Inflammatory macrophage treated with lipopolysaccharide for 1 hour (primary cell): Measurements from ENCODE around the gene MFSD12.

Experiments
- DNase-seq, 2 donors: peaks; one replicate each; pipeline ENCODE4 v3.0.0-alpha.2; 2020 to 2022

Gene MFSD12

DNA sequence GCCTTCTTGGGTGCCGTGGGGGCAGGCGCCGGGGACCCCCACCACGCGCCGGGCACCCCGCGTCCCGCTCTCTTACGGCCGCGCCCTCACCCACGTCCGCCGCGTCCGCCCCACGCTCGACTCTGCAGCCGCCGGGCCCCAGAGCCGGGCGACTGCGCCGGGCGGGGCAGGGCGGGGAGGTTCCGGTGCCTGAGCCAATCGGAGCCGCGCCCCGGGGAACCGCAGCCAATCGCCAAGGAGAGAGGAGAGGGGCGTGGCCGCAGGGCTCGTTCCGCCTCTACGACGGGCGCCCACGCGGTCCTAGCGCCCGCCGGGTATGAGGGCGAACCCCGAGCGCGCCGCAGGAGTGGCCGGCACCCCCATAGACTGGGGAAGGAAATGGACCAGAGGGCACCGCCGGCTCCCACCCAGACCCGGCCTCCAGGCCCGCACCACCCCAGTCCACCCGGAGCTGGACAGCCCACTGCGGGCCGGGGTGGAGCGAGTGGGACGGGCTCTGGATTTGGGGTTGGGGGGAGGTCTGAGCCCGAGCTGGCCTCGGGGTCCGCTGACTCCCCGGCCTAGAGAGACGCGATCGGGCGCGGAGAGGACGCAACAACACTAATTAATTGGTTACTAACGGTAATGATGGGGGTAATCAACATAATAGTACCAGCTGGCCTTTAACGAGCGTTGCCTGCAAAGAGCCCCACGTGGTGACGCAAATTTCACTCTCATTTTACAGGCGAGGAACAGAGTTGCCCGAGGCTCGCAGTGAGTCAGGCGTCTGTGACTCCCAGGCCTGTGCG is at the start of gene MFSD12:
Gene MFSD12, minus strand, starts transcription at position 126 of the 788 bp plus-strand sequence. CDS start 183 bp downstream, outside the sequence.
- peak; percentile 96 to 97 for DNase-seq

DNA sequence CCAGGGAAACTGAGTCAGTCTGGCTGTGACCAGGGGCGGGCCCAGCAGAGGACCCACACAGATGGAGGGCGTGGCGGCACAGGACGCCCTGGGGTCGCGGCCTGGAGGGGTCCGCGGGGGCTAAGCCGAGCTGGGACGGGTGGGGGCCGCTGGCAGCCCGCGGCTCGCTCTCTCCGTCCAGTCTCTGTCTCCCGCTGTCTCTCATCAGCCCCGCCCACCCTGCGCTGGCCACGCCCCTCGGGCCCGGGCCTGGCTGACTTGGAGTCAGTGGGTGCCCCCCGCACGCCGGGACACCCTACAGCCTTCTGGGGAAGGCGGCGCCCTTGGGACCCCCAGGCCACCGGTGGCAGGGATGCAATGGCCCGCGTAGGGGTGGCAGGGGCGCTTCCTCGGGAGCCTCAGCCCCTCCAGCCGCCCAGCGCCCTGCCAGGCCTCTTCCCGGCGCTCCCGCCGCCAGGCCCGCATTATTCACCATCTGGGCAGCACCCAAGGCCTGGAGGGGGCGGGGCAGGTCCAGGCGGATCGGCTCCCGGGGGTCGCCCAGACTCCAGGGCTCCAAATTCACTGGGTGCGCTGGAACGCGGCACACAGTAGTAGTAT is 49.4 kb upstream of the MFSD12 start, which contains the start of gene TBXA2R:
Gene TBXA2R, minus strand, starts transcription at position 186 of the 600 bp plus-strand sequence. CDS start 6,241 bp downstream, outside the sequence.
- DNase-seq = peak; percentile 41 to 59

GRCh38 chr19:3606174-3606689 is 48.8 kb upstream of the MFSD12 start:
- no peak for DNase-seq

DNA sequence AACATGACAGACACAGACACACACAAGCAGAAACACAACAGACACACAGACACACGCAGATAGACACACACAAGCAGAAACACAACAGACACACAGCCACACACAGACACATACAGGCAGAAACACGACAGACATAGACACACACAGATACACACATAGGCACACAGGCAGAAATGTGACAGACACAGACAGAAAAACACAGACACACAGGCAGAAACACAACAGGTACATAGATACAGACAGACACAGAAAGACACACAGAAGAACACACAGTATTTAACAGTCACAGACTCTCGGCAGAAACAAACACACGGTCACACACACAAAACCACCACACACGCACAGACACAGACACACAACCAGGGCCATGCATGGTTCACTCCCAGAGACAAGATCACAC is 48.4 kb upstream of the MFSD12 start:
- no peak for DNase-seq

DNA sequence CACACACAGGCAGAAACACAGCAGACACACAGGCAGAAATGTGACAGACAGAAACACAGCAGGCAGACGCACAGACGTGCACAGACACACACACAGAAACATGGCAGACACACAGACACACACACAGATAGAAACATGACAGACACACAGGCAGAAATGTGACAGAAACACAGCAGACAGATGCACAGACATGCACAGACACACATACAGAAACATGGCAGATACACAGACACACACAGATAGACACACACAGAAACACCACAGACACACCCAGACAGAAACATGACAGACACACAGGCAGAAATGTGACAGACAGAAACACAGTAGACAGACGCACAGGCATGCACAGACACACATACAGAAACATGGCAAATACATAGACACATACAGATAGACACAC is 48.0 kb upstream of the MFSD12 start:
- no peak for DNase-seq

GRCh38 chr19:3604987-3605343 is 47.6 kb upstream of the MFSD12 start:
- peak; percentile 21 to 29 for DNase-seq

- DNase-seq = no peak
Observed at GRCh38 chr19:3604227-3604986, 47.0 kb upstream of the MFSD12 start.

- DNase-seq = no peak
Observed at GRCh38 chr19:3603121-3603811, 45.9 kb upstream of the MFSD12 start.

GRCh38 chr19:3601021-3601420 is 43.6 kb upstream of the MFSD12 start:
- no peak for DNase-seq

DNA sequence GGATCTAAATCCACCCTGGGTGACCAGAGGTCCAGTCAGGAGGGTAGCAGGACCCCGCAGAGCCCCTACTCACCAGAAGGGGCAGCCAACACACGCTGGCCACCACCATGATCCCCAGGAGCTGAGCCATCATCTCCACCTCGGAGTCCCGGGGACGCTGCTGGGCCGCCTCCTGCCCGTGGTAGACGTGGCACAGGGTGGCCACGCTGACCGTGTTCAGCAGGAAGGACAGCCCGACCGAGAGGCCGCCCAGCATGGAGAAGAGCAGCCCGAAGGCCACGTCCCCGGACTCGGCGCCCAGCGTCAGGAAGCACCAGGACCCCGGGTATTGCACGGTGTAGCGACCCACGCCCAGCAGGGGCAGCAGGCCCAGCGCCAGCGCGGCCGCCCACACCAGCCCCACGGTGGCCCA is 42.4 kb upstream of the MFSD12 start:
- no peak for DNase-seq

DNA sequence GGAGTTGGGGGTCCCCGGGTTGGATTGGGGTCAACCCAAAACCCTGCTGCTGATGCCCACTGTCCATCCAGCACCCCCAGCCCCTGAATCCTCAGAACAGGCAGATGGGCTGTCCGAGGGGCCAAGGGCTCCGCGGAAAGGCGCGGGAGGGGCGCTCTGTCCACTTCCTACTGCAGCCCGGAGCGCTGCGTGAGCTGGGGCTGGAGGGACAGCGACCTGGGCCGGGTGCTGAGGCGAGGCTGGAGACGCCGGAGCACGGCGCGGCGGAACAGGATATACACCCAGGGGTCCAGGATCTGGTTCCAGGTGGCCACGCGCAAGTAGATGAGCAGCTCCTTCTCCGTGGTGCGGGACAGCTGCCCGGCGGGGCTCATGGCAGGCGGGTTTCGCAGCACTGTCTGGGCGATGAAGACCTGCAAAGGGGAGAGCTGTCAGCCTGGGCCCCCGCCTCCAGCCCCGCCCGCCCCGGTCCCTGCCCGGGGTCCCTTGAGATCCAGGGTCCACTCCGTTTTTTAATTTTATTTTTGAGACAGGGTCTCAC is 38.2 kb upstream of the MFSD12 start:
- DNase-seq = no peak

DNA sequence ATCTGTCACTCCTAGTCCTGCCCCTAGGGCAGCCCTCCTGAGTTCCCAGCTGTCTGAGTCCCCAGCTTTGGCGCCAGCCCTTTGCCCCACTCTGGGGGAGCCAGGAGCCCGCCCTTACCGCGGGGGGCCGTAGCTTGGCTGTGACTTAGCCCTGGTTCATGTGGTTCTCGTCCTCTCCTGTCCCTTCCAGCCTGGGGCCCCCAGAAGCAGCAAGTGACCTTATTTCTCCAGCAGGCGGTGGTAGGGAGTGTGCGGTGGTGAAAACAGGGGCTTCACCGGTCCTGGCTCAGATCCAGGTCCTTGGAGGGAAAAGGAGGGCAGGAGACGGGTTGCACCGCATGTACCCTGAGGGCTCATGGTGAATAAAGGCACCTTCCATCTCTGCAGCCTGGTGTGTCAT is 35.8 kb upstream of the MFSD12 start:
- DNase-seq = no peak

DNA sequence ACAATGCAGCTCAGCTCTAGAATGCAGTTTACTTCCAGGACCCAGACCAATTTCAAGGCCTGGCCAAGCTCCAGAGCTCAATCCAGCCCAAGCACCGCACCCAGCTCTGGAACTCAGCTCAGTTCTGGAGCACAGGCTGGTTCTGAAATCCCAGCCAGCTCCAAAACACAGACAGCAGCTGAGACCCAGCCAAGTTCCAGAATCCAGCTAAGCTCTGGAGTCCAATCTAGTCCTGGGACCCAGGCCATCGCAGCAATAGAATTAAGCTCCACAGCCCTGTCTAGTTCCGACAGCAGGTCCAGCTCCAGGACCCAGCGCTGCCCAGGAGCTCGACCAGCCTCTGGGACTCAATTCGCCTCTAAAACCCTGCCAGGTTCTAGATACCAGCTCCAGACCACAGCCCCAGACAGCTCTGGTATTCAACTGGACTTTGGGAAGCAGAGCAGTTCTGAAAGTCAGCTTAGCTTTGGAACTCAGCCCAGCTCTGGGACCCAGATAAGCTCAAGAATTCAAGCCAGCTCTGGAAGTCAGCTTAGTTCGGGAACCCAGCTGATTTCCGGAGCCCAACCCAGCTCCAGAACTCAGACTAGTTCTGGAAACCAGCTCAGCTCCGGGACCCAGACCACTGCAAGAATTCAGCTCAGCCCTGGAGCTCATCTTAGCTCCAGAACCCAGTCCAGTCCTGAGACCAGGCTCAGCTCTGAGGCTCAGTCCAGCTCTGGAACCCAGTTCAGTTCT is 34.7 kb upstream of the MFSD12 start:
- DNase-seq = no peak

DNA sequence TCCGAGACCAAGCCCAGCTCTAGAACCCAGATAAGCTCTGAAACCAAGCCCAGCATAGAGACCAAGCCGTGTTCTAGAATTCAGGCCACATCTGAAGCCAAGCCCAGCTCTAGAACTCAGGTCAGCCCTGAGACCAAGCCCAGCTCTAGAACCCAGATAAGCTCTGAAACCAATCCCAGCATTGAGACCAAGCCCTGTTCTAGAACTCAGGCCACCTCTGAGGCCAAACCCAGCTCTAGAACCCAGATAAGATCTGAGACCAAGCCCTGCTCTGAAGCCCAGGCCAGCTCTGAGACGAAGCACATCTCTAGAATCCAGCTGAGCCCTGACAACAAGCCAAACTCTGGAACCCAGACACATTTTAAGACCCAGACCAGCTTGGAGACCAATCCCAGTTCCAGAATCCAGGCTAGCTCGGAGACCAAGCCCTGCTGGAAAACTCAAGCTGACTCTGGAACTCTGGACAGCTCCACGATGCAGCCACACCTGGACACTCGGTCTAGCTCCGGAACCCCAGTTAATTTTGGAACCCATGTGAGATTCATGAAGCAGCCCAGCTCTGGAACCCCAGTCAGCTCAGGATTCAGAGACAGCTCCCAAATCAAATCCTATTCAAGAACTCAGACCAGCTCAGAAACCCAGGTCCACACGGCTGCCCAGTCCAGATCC is 33.7 kb upstream of the MFSD12 start:
- no peak for DNase-seq

GRCh38 chr19:3589949-3590348 is 32.6 kb upstream of the MFSD12 start:
- DNase-seq = no peak

- no peak for DNase-seq
Observed at GRCh38 chr19:3589439-3589838, 32.1 kb upstream of the MFSD12 start.

DNA sequence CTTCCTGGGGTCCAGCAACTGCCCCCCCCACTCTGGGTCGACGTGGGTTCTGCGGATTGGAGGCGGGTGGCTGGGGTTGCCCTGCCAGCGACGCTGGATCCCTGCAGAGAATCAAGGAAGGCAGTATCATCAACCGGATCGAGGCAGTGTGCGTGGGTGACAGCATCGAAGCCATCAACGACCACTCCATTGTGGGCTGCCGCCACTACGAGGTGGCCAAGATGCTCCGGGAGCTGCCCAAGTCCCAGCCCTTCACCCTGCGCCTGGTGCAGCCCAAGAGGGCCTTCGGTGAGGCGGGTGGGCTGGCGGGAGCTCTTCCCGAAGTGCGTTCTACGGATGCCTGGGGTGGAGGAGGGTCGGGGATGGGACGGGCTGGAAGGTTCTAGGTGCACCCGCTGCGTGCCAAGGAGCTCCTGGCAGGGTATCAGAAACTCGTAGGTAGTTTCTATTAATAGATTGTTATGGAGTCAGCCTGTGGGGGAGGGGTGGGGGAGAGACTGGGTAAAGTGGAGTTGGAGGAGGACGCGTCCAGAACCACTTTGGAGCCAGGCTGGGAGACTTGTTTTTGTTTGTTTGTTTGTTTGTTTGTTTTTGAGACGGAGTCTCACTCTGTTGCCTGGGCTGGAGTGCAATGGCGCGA is 29.4 kb upstream of the MFSD12 start:
- DNase-seq = no peak

DNA sequence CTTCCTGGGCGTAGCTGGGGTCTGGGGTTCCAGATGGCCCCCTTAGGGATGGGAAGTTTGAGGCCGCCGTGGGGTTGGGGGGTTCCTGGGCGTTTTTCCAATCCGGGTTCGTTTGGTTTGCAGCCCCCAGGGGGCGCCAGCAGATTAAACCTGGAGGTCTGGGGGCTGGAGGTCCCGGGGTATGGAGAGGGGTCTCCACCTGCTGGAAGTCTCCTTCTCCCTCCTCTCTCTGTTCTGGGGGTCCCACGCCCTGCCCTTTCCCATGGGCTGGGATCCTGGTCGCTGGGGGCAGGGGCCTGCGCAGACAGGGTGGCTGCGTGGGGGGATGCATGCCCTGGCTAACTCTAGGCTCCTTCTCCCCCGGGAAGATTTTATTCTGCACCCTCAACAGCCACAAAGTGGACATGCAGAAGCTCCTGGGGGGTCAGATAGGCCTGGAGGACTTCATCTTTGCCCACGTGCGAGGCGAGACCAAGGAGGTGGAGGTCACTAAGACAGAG is 28.8 kb upstream of the MFSD12 start:
- peak in 1 of 2 donors; percentile 39 for DNase-seq

DNA sequence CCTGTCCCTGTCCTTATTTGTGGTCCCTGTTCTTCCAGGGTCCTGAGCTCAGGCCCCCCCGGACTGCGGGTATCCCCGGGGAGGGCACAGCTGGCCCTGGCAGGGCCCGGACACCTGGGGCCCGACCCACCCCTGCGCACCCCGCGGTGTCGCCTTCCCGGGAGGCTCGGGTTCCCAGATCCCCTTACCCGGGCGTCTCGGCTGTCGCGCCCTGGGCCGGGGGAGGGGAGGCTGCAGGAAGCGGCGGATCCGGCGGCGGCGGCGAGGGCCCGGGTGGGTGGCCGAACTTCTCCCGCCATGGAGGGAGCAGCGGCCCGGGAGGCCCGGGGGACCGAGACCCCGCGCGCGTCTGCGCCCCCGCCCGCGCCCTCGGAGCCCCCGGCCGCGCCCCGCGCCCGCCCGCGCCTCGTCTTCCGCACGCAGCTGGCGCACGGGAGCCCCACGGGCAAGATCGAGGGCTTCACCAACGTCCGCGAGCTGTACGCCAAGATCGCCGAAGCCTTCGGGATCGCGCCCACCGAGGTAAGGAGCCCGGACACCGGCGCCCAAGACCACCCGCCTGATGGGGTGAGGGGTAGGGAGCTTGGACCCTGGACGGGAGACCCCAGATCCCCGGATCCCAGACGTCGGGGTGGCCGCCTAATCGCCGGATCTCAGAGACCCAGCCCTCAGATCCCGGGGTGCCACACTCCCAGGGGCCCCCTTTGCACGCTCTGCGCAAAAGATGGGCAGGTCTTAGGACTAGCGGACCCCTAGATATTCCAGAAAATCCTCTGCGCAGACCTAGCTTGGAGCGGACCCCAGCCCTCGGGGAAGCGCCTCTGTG is 28.1 kb upstream of the MFSD12 start, which contains the start of gene GIPC3:
Gene GIPC3, plus strand, starts transcription at position 178 of the 826 bp plus-strand sequence. Its CDS starts 120 bp downstream, at position 298.
- no peak for DNase-seq
